HepG2 (cell line): ENCODE data around the gene RNF213. TPM values are rescaled to one million over a fixed set of nuclear protein-coding genes. Genes with fewer than 3 reads are reported as not detected.

Source experiments
- AGO2 ChIP-seq: fragments of 200-400 bp; formaldehyde crosslinking; optimal IDR thresholded peaks from 2 replicates; pipeline ENCODE3; 2017; ENCODE audit warnings: mild to moderate bottlenecking, low read depth, low read length, moderate library complexity
- HNRNPL ChIP-seq: fragments of 200-400 bp; formaldehyde crosslinking; IDR thresholded peaks from 2 replicates; pipeline ENCODE4 v1.6.1; 2017; ENCODE audit warnings: mild to moderate bottlenecking, low read depth, low read length
- KMT2B ChIP-seq: IDR thresholded peaks from 2 replicates; pipeline ENCODE4 v1.6.1; 2016; ENCODE audit warnings: missing genetic modification reagents, missing compliant biosample characterization
- MED13 ChIP-seq: sonication (generic); formaldehyde crosslinking; IDR thresholded peaks from 2 replicates; pipeline ENCODE4 v1.5.0; 2020; ENCODE audit warnings: missing genetic modification reagents
- SOX6 ChIP-seq, 2 experiments: fragments of 450-650 bp in 1 of 2; sonication (generic) in 1 of 2; formaldehyde crosslinking in 1 of 2; IDR thresholded peaks; 2 replicates each; pipeline versions ENCODE4 v1.4.0 to v1.6.1; 2017 to 2020; ENCODE audit warnings: antibody characterized with exemption in 1 of 2, mild to moderate bottlenecking in 1 of 2, missing genetic modification reagents in 1 of 2
- TAF1 ChIP-seq: sonication (generic); formaldehyde crosslinking; IDR thresholded peaks from 2 replicates; pipeline ENCODE4 v1.4.0; 2020; ENCODE audit warnings: missing genetic modification reagents
- ZBTB1 ChIP-seq: sonication (generic); formaldehyde crosslinking; IDR thresholded peaks from 2 replicates; pipeline ENCODE4 v1.4.0; 2020; ENCODE audit warnings: missing genetic modification reagents, borderline replicate concordance
- ZBTB38 ChIP-seq: sonication (generic); formaldehyde crosslinking; IDR thresholded peaks from 2 replicates; pipeline ENCODE4 v1.5.1; 2020; ENCODE audit warnings: mild to moderate bottlenecking, missing genetic modification reagents
- ZNF121 ChIP-seq: sonication (generic); formaldehyde crosslinking; IDR thresholded peaks from 2 replicates; pipeline ENCODE4 v1.5.0; 2020; ENCODE audit warnings: mild to moderate bottlenecking, missing genetic modification reagents
- ZNF225 ChIP-seq: sonication (generic); formaldehyde crosslinking; IDR thresholded peaks from 2 replicates; pipeline ENCODE4 v1.4.0; 2020; ENCODE audit warnings: mild to moderate bottlenecking, missing genetic modification reagents
- ZNF766 ChIP-seq: sonication (generic); formaldehyde crosslinking; IDR thresholded peaks from 2 replicates; pipeline ENCODE4 v1.5.0; 2020; ENCODE audit warnings: missing genetic modification reagents, borderline replicate concordance
- ZNF878 ChIP-seq: sonication (generic); formaldehyde crosslinking; IDR thresholded peaks from 2 replicates; pipeline ENCODE4 v1.8.1; 2023; ENCODE audit warnings: mild to moderate bottlenecking, missing genetic modification reagents, moderate library complexity
- polyA plus RNA-seq, 8 experiments: library from polyadenylated mRNA; depleted of rRNA in 3 of 8; stranded (reverse) in 7 of 8; unstranded in 1 of 8; fragments of >200 nt; fragmentation: Illumina TruSeq in 4 of 8; extraction: Trizol in 4 of 8; gene quantifications; 2 replicates each; pipeline versions ENCODE4 v1.2.1 to v1.2.3, GENCODE V29; 2011 to 2016; ENCODE audit warnings: low read depth in 4 of 8, missing spikeins in 1 of 8, mixed read lengths in 1 of 8; ENCODE audit not compliant: insufficient read depth in 1 of 8
- total RNA-seq, 5 experiments: library from RNA; depleted of rRNA; stranded (reverse); fragments of >200 nt; fragmentation: Illumina TruSeq; extraction: Trizol; gene quantifications; 2 replicates each; pipeline ENCODE4 v1.2.3, GENCODE V29; 2016; ENCODE audit warnings: low read depth in 1 of 5
- TF ChIP-seq, protein P1 (sequence below): sonication (generic); formaldehyde crosslinking; IDR thresholded peaks from 2 replicates; pipeline ENCODE4 v1.4.0; 2020; ENCODE audit warnings: missing genetic modification reagents, borderline replicate concordance
- TF ChIP-seq, protein P2 (sequence below): sonication (generic); formaldehyde crosslinking; IDR thresholded peaks from 2 replicates; pipeline ENCODE4 v1.9.0; 2022; ENCODE audit warnings: missing genetic modification reagents, mild to moderate bottlenecking, borderline replicate concordance
- TF ChIP-seq, protein P3 (sequence below): sonication (generic); formaldehyde crosslinking; conservative IDR thresholded peaks from 2 replicates; pipeline ENCODE4 v1.8.0; 2022; ENCODE audit warnings: missing genetic modification reagents
- TF ChIP-seq, protein P4 (sequence below): sonication (generic); formaldehyde crosslinking; IDR thresholded peaks from 2 replicates; pipeline ENCODE4 v1.5.1; 2020; ENCODE audit warnings: missing genetic modification reagents, mild to moderate bottlenecking, borderline replicate concordance
- TF ChIP-seq, protein P5 (sequence below): sonication (generic); formaldehyde crosslinking; IDR thresholded peaks from 2 replicates; pipeline ENCODE4 v1.4.0; 2020; ENCODE audit warnings: missing genetic modification reagents
- TF ChIP-seq, protein P6 (sequence below): IDR thresholded peaks from 2 replicates; pipeline ENCODE4 v1.6.1; 2016; ENCODE audit warnings: low read depth, borderline replicate concordance

RNF213 gene
- total and polyA plus RNA-seq, 2 of the 13 experiments (the other 11 are each of a cell fraction or from before 2014, with no cell fraction given) = 38.6 to 38.7 TPM

DNA sequence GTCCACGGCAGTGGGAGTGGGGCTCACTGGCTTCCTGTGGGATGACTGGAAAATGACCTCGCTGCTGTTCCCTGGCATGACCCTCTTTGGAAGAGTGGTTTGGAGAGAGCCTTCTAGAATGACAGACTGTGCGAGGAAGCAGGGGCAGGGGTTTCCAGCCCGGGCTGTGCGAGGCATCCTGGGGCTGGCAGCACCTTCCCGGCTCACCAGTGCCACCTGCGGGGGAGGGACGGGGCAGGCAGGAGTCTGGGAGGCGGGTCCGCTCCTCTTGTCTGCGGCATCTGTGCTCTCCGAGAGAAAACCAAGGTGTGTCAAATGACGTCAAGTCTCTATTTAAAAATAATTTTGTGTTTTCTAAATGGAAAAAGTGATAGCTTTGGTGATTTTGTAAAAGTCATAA, 7.8 kb upstream of the RNF213 start (continued):
- 0 out of 2 replicates have a peak, but pooled peaks have one; percentile 38 for TF ChIP-seq ZNF121 (CRISPR knock-in tag)
- TF ChIP-seq, protein P1, sequence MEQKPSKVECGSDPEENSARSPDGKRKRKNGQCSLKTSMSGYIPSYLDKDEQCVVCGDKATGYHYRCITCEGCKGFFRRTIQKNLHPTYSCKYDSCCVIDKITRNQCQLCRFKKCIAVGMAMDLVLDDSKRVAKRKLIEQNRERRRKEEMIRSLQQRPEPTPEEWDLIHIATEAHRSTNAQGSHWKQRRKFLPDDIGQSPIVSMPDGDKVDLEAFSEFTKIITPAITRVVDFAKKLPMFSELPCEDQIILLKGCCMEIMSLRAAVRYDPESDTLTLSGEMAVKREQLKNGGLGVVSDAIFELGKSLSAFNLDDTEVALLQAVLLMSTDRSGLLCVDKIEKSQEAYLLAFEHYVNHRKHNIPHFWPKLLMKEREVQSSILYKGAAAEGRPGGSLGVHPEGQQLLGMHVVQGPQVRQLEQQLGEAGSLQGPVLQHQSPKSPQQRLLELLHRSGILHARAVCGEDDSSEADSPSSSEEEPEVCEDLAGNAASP = no peak
- no peak for TF ChIP-seq TAF1 (CRISPR knock-in tag)
- 0 out of 2 replicates have a peak, but pooled peaks have one; percentile 45 for TF ChIP-seq HNRNPL
- peak; percentile 72 for TF ChIP-seq ZBTB38 (CRISPR knock-in tag)
- no peak for TF ChIP-seq SOX6 (IDR thresholded peaks at IDR 0.05)
- TF ChIP-seq SOX6 (CRISPR knock-in tag; IDR thresholded peaks at IDR 0.05) = no peak
- no peak for TF ChIP-seq ZNF225 (CRISPR knock-in tag)
- TF ChIP-seq ZNF878 (CRISPR knock-in tag) = no peak
- TF ChIP-seq KMT2B (CRISPR knock-in tag) = no peak
- TF ChIP-seq, protein P2, sequence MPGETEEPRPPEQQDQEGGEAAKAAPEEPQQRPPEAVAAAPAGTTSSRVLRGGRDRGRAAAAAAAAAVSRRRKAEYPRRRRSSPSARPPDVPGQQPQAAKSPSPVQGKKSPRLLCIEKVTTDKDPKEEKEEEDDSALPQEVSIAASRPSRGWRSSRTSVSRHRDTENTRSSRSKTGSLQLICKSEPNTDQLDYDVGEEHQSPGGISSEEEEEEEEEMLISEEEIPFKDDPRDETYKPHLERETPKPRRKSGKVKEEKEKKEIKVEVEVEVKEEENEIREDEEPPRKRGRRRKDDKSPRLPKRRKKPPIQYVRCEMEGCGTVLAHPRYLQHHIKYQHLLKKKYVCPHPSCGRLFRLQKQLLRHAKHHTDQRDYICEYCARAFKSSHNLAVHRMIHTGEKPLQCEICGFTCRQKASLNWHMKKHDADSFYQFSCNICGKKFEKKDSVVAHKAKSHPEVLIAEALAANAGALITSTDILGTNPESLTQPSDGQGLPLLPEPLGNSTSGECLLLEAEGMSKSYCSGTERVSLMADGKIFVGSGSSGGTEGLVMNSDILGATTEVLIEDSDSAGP (CRISPR knock-in tag) = 0 out of 2 replicates have a peak, but pooled peaks have one; percentile 8
- TF ChIP-seq, protein P3, sequence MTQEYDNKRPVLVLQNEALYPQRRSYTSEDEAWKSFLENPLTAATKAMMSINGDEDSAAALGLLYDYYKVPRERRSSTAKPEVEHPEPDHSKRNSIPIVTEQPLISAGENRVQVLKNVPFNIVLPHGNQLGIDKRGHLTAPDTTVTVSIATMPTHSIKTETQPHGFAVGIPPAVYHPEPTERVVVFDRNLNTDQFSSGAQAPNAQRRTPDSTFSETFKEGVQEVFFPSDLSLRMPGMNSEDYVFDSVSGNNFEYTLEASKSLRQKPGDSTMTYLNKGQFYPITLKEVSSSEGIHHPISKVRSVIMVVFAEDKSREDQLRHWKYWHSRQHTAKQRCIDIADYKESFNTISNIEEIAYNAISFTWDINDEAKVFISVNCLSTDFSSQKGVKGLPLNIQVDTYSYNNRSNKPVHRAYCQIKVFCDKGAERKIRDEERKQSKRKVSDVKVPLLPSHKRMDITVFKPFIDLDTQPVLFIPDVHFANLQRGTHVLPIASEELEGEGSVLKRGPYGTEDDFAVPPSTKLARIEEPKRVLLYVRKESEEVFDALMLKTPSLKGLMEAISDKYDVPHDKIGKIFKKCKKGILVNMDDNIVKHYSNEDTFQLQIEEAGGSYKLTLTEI (CRISPR knock-in tag) = no peak
- TF ChIP-seq ZNF766 (CRISPR knock-in tag) = no peak
- TF ChIP-seq ZBTB1 (CRISPR knock-in tag) = no peak
- TF ChIP-seq, protein P4, sequence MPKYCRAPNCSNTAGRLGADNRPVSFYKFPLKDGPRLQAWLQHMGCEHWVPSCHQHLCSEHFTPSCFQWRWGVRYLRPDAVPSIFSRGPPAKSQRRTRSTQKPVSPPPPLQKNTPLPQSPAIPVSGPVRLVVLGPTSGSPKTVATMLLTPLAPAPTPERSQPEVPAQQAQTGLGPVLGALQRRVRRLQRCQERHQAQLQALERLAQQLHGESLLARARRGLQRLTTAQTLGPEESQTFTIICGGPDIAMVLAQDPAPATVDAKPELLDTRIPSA (CRISPR knock-in tag) = no peak
- TF ChIP-seq, protein P5, sequence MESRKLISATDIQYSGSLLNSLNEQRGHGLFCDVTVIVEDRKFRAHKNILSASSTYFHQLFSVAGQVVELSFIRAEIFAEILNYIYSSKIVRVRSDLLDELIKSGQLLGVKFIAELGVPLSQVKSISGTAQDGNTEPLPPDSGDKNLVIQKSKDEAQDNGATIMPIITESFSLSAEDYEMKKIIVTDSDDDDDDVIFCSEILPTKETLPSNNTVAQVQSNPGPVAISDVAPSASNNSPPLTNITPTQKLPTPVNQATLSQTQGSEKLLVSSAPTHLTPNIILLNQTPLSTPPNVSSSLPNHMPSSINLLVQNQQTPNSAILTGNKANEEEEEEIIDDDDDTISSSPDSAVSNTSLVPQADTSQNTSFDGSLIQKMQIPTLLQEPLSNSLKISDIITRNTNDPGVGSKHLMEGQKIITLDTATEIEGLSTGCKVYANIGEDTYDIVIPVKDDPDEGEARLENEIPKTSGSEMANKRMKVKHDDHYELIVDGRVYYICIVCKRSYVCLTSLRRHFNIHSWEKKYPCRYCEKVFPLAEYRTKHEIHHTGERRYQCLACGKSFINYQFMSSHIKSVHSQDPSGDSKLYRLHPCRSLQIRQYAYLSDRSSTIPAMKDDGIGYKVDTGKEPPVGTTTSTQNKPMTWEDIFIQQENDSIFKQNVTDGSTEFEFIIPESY (CRISPR knock-in tag) = peak; percentile 51; the same call in 1 of the 2 replicates
- no peak for TF ChIP-seq AGO2
- TF ChIP-seq, protein P6, sequence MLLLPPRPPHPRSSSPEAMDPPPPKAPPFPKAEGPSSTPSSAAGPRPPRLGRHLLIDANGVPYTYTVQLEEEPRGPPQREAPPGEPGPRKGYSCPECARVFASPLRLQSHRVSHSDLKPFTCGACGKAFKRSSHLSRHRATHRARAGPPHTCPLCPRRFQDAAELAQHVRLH (CRISPR knock-in tag) = no peak
- TF ChIP-seq MED13 = no peak
